ENCODE data around the gene MEGF9.

DNA sequence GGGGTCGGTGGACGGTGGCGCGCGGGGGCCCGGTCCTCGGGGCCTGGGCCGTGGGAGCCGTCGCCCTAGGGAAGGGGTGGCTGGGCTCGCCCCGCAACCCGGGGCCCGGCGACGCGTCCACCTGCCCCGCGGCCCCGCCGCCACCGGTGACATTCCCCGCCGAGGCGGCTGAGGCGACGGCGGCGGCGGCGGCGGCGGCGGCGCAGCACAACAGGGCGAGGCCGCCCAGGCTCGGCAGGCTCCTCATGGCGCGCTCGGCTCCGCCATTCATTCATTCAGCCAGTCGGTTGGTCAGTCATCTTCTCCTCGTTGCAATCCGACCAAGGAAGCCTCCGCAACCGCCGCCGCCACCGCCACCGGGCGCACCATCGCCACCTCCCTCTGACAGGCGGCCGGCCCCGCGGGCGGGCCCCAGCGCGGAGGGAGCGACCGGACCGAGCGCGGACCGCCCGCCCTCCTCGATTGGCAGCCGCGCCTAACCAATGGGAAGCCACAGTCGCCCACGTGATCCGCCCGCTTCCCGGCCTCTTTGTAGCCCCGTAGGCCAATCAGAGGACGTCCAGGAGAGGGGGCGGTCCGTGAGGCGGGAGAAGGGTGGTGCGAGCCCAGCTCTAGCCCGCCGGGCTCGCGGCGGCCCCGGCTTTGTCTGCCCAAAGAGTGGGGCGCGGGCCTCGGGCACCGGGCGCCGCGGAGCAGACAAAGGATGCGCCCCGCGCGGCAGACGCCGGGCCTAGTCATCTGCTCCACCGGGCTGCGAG is at the start of gene MEGF9:
- TF ChIP-seq CTCF (IDR thresholded peaks at IDR 0.05; ENCODE audit: insufficient read depth, low read depth, low read length) (no peak), EZH2 (IDR thresholded peaks at IDR 0.05; ENCODE audit: insufficient read depth, low read length) (no peak)

Measured in astrocyte (in vitro differentiated cells and primary cell).